22Rv1 (cell line): ENCODE results near the gene TGFB3.

Experiments
- H3K27ac ChIP-seq: fragments of 450-650 bp; 2 replicates; pipeline ENCODE4 v1.5.1; 2017
- CTCF ChIP-seq: fragments of 450-650 bp; IDR thresholded peaks from 2 replicates; pipeline ENCODE4 v1.5.1; 2017; ENCODE audit warnings: mild to moderate bottlenecking
- ZFX ChIP-seq: fragments of 450-650 bp; IDR thresholded peaks from 2 replicates; pipeline ENCODE4 v1.6.1; 2017; ENCODE audit warnings: antibody characterized with exemption, borderline replicate concordance

Gene TGFB3

GRCh38 chr14:75986439-75986765 is 4.6 kb upstream of the TGFB3 start:
- no peak for TF ChIP-seq ZFX
- no peak for TF ChIP-seq CTCF
- H3K27ac ChIP-seq = no peak overlapping the region

GRCh38 chr14:75985618-75986438 is 4.0 kb upstream of the TGFB3 start, which contains the start of gene IFT43:
IFT43 (plus strand) TSS chr14:75985763; CDS start chr14:75985787, 24 bp downstream.
- peak within 1 kb of the TSS; percentile 62 for H3K27ac ChIP-seq
- no peak for TF ChIP-seq CTCF
- TF ChIP-seq ZFX = no peak

GRCh38 chr14:75984674-75985073 is 2.9 kb upstream of the TGFB3 start:
- TF ChIP-seq CTCF (no peak), ZFX (no peak)
- H3K27ac ChIP-seq = peak overlapping the region; percentile 62

GRCh38 chr14:75983019-75983358 is 1.2 kb upstream of the TGFB3 start:
- no peak for TF ChIP-seq CTCF
- TF ChIP-seq ZFX = no peak
- no peak overlapping the region for H3K27ac ChIP-seq

GRCh38 chr14:75982266-75983018 is 647 bp upstream of the TGFB3 start:
- H3K27ac ChIP-seq = peak overlapping the region; percentile 91
- no peak for TF ChIP-seq ZFX
- peak; percentile 75 for TF ChIP-seq CTCF

GRCh38 chr14:75980856-75981255 is 939 bp downstream of the TGFB3 start:
- no peak for TF ChIP-seq ZFX
- TF ChIP-seq CTCF = no peak

More at GRCh38 chr14:75980856-75981255, 939 bp downstream of the TGFB3 start:
- H3K27ac ChIP-seq = peak overlapping the region; percentile 91
